ENCODE measurements around the gene HRK. TPM values are rescaled to one million over a fixed set of nuclear protein-coding genes. Genes with fewer than 3 reads are reported as not detected.

Gene HRK
- total and polyA plus RNA-seq, 10 of the 15 experiments (the other 5 are each of a cell fraction or from before 2014, with no cell fraction given): not detected

GRCh38 chr12:116820064-116820656 lies 61.1 kb downstream of the HRK start (continued):
- no peak for TF ChIP-seq MLLT1 (IDR thresholded peaks at IDR 0.05)

- Histone ChIP-seq H3K36me3 (ENCODE audit: control insufficient read depth in 2 of 2, insufficient read depth in 2 of 2, low read length in 1 of 2) (no peaks in the 10 kb centered on the region), H3K27ac (ENCODE audit: control insufficient read depth, insufficient read depth) (peak overlapping the region; percentile 69), H3K9me3 (replicated peaks; ENCODE audit: control insufficient read depth, insufficient read depth, low read length) (no peaks in the 10 kb centered on the region), H3K4me1 (ENCODE audit: control insufficient read depth, insufficient read depth, low read length) (peaks cover 6% of the 10 kb centered on the region; the same call in 1 of the 2 replicates), H3K9ac (ENCODE audit: control insufficient read depth, insufficient read depth, low read length) (peak overlapping the region; percentile 77), H3K4me2 (ENCODE audit: control insufficient read depth, insufficient read depth) (peak overlapping the region; percentile 86), H3K4me3 (peak overlapping the region; percentile 93), H2AFZ (ENCODE audit: control insufficient read depth, low read depth, low read length) (peak overlapping the region; percentile 94), H3K27me3 (replicated peaks in 1 of 2; ENCODE audit: control insufficient read depth in 2 of 2, insufficient read depth in 2 of 2, low read length in 1 of 2) (no peaks in the 10 kb centered on the region), H3K79me2 (ENCODE audit: control insufficient read depth, insufficient read depth, low read length) (no peaks in the 10 kb centered on the region), H4K20me1 (ENCODE audit: control insufficient read depth, insufficient read depth) (no peaks in the 10 kb centered on the region)
- intact Hi-C loops (cut with micrococcal nuclease; ENCODE audit: unreplicated experiment) (loop anchor here (5.0 kb wide), 1 partner anchor 93 kb away; the partner anchor contains the start of gene FBXW8), in situ Hi-C loops (cut with MboI) (no loop called here)
- under 1% methylated on average over 70 of the region's 70 CpGs for WGBS (ENCODE audit: insufficient coverage, insufficient replicate concordance, low lambda C conversion rate, missing lambda C conversion rate)
- ChIA-PET POLR2A (interaction anchor here (0.8 to 0.9 kb wide), 2 partner anchors 42 to 59 kb away, joined by 3 to 4 read pairs; no protein-coding TSS in a partner anchor), SMC1A (ENCODE audit: uncharacterized antibody, unreplicated experiment) (no interaction called here), CTCF (interaction anchor here (0.6 kb wide), 2 partner anchors 228 to 281 kb away, joined by 3 read pairs; no protein-coding TSS in a partner anchor), RAD21 (ENCODE audit: unreplicated experiment) (no interaction called here)
- DNase-seq (ENCODE audit: low read depth, low spot score): peak; percentile 17
- peak; percentile 93 for ATAC-seq
- TSS peak; percentile 91 for BruUV-seq (replicated peaks)
- FAIRE-seq: peak; percentile 82
- TF ChIP-seq MEF2B (IDR thresholded peaks at IDR 0.05; ENCODE audit: partially characterized antibody, poor library complexity, severe bottlenecking): peak; percentile 53
- TF ChIP-seq REST (IDR thresholded peaks at IDR 0.05; ENCODE audit: low read depth, low read length): no peak
- no peak for TF ChIP-seq CBX3 (IDR thresholded peaks at IDR 0.05; ENCODE audit: borderline replicate concordance, low read depth)
- TF ChIP-seq NFYA (IDR thresholded peaks at IDR 0.05; ENCODE audit: borderline replicate concordance, low read depth, low read length): no peak
- TF ChIP-seq POU2F2 (IDR thresholded peaks at IDR 0.05; ENCODE audit: borderline replicate concordance, low read depth, low read length): no peak
- no peak for TF ChIP-seq MLLT1 (IDR thresholded peaks at IDR 0.05)
- TF ChIP-seq SMC3 (IDR thresholded peaks at IDR 0.05; ENCODE audit: borderline replicate concordance, low read length): no peak
- TF ChIP-seq RFX5 (IDR thresholded peaks at IDR 0.05; ENCODE audit: low read depth, low read length): peak; percentile 69; the same call in 1 of the 2 replicates
- TF ChIP-seq ATF7 (IDR thresholded peaks at IDR 0.05; ENCODE audit: low read depth): peak; percentile 96
- TF ChIP-seq TARDBP (IDR thresholded peaks at IDR 0.05; ENCODE audit: borderline replicate concordance): no peak
Observed at GRCh38 chr12:116818948-116819832, 62.1 kb downstream of the HRK start.

All from GM12878 (cell line).